H1 (cell line): ENCODE results near the gene OCIAD1. TPM values are rescaled to one million over a fixed set of nuclear protein-coding genes. Genes with fewer than 3 reads are reported as not detected.
"Not testable (repeated sequence)": the region's sequence is repeated elsewhere in the genome, so short reads cannot be mapped to it uniquely, and the experiment has no call there.

Experiments used
- CTCF ChIA-PET: fragments of 300-600 bp; sonication (Branson Sonifier 250); formaldehyde crosslinking; loops from one replicate; lab custom pipeline; 2021; ENCODE audit not compliant: partially characterized antibody; lab: Charles Lee
- POLR2A ChIA-PET: fragments of 300-600 bp; sonication (Branson Sonifier 250); formaldehyde crosslinking; loops from one replicate; lab custom pipeline; 2021; ENCODE audit warnings: inconsistent platforms; ENCODE audit not compliant: partially characterized antibody; lab: Charles Lee
- DNase-seq, 2 experiments: peaks; one replicate each; pipeline versions ENCODE4 v3.0.0 to v3.0.0-alpha.2; 2010 to 2022; ENCODE audit warnings: low spot score in 2 of 2, low read depth in 1 of 2, mixed read lengths in 1 of 2
- FAIRE-seq: peaks from 2 replicates; lab custom pipeline; 2011; peaks lifted over from hg19 to GRCh38; lab: Jason Lieb, UNC
- H2AFZ ChIP-seq: 2 replicates; pipeline ENCODE4 v1.8.1; 2012; ENCODE audit warnings: low read length, inconsistent platforms
- H2AK5ac ChIP-seq: 2 replicates; pipeline ENCODE4 v1.6.1; 2013; ENCODE audit warnings: low read depth, low read length
- H2BK120ac ChIP-seq: replicated peaks from 2 replicates; pipeline ENCODE3; 2013; ENCODE audit warnings: low read depth, low read length, inconsistent platforms
- H2BK12ac ChIP-seq: 2 replicates; pipeline ENCODE4 v1.6.1; 2013; ENCODE audit warnings: low read depth, low read length
- H2BK15ac ChIP-seq: 2 replicates; pipeline ENCODE4 v1.6.1; 2013; ENCODE audit warnings: low read length
- H2BK20ac ChIP-seq: 2 replicates; pipeline ENCODE4 v1.6.1; 2013; ENCODE audit warnings: low read length
- H2BK5ac ChIP-seq: 2 replicates; pipeline ENCODE4 v1.6.1; 2013; ENCODE audit warnings: low read depth, low read length
- H3K14ac ChIP-seq: 2 replicates; pipeline ENCODE4 v1.6.1; 2013; ENCODE audit warnings: inconsistent platforms; ENCODE audit not compliant: insufficient read length
- H3K18ac ChIP-seq: 2 replicates; pipeline ENCODE4 v1.6.1; 2013; ENCODE audit warnings: low read length; ENCODE audit errors: extremely low read depth
- H3K23ac ChIP-seq: 2 replicates; pipeline ENCODE4 v1.6.1; 2013; ENCODE audit warnings: inconsistent platforms; ENCODE audit not compliant: insufficient read length
- H3K23me2 ChIP-seq: 2 replicates; pipeline ENCODE4 v1.6.1; 2013; ENCODE audit warnings: low read depth, low read length
- H3K27ac ChIP-seq: 2 replicates; pipeline ENCODE4 v1.6.1; 2011; ENCODE audit warnings: low read depth, low read length, inconsistent platforms
- H3K27me3 ChIP-seq, 4 experiments: replicated peaks in 1 of 4; 1 replicate in 1 of 4; 2 replicates in 3 of 4; pipeline versions ENCODE4 v1.6.1 to v1.8.1; 2011 to 2013; ENCODE audit warnings: low read length in 3 of 4, mild to moderate bottlenecking in 3 of 4, inconsistent platforms in 2 of 4, mixed read lengths in 2 of 4, moderate library complexity in 1 of 4; ENCODE audit not compliant: control insufficient read depth in 3 of 4, insufficient read depth in 3 of 4; ENCODE audit errors: extremely low read depth in 1 of 4
- H3K36me3 ChIP-seq, 4 experiments: 2 replicates each; pipeline versions ENCODE4 v1.6.1 to v1.8.1; 2011 to 2013; ENCODE audit warnings: mild to moderate bottlenecking in 4 of 4, low read length in 3 of 4, moderate library complexity in 2 of 4, control low read depth in 1 of 4, inconsistent platforms in 1 of 4; ENCODE audit not compliant: insufficient read depth in 4 of 4, control insufficient read depth in 2 of 4
- H3K4ac ChIP-seq: replicated peaks from 2 replicates; pipeline ENCODE3; 2013; ENCODE audit warnings: low read length, low read depth, mixed read lengths, inconsistent platforms; ENCODE audit not compliant: insufficient read length
- H3K4me1 ChIP-seq, 4 experiments: replicated peaks in 1 of 4; 1 replicate in 1 of 4; 2 replicates in 3 of 4; pipeline versions ENCODE4 v1.6.1 to v1.8.1; 2011 to 2013; ENCODE audit warnings: low read length in 3 of 4, inconsistent platforms in 2 of 4, mixed read lengths in 1 of 4; ENCODE audit not compliant: insufficient read depth in 4 of 4, control insufficient read depth in 3 of 4
- H3K4me2 ChIP-seq, 2 experiments: 2 replicates each; pipeline versions ENCODE4 v1.6.1 to v1.8.1; 2011 to 2013; ENCODE audit warnings: low read depth in 2 of 2, low read length in 2 of 2, control low read depth in 1 of 2, inconsistent platforms in 1 of 2, mild to moderate bottlenecking in 1 of 2; ENCODE audit not compliant: insufficient read depth in 1 of 2
- H3K4me3 ChIP-seq, 4 experiments: fragments of 200-600, 300-600 bp in 1 of 4; sonication (generic), shearing (Covaris generic), sonication (Bioruptor Twin) in 1 of 4; 2 replicates each; pipeline versions ENCODE4 v1.5.1 to v1.8.1; 2011 to 2016; ENCODE audit warnings: low read length in 4 of 4, low read depth in 3 of 4, control low read depth in 2 of 4, inconsistent platforms in 2 of 4, mild to moderate bottlenecking in 2 of 4, mixed read lengths in 1 of 4, moderate library complexity in 1 of 4; ENCODE audit not compliant: insufficient read depth in 2 of 4; ENCODE audit errors: extremely low read depth in 1 of 4
- H3K56ac ChIP-seq: replicated peaks from 2 replicates; pipeline ENCODE3; 2013; ENCODE audit warnings: low read depth, mild to moderate bottlenecking, mixed read lengths, low read length, inconsistent platforms; ENCODE audit not compliant: insufficient read length
- H3K79me1 ChIP-seq: 2 replicates; pipeline ENCODE4 v1.6.1; 2013; ENCODE audit warnings: low read depth, low read length, control low read depth
- H3K79me2 ChIP-seq, 2 experiments: 2 replicates each; pipeline versions ENCODE4 v1.6.1 to v1.8.1; 2012 to 2013; ENCODE audit warnings: low read length in 2 of 2, mild to moderate bottlenecking in 2 of 2, inconsistent platforms in 1 of 2; ENCODE audit not compliant: insufficient read depth in 2 of 2, control insufficient read depth in 1 of 2
- H3K9ac ChIP-seq, 4 experiments: replicated peaks in 1 of 4; 1 replicate in 1 of 4; 2 replicates in 3 of 4; pipeline versions ENCODE4 v1.6.1 to v1.8.1; 2011 to 2013; ENCODE audit warnings: low read depth in 3 of 4, low read length in 3 of 4, control low read depth in 2 of 4, mild to moderate bottlenecking in 2 of 4, moderate library complexity in 2 of 4, inconsistent platforms in 1 of 4; ENCODE audit errors: extremely low read depth in 1 of 4
- H3K9me3 ChIP-seq, 2 experiments: 2 replicates each; pipeline versions ENCODE4 v1.6.1 to v1.8.1; 2012 to 2013; ENCODE audit warnings: mild to moderate bottlenecking in 2 of 2, moderate library complexity in 2 of 2, control low read depth in 1 of 2, inconsistent platforms in 1 of 2, low read depth in 1 of 2, low read length in 1 of 2, mixed read lengths in 1 of 2; ENCODE audit not compliant: insufficient read depth in 2 of 2
- H4K20me1 ChIP-seq, 2 experiments: replicated peaks in 1 of 2; 2 replicates each; pipeline versions ENCODE3 to v1.8.1; 2011 to 2013; ENCODE audit warnings: inconsistent platforms in 2 of 2, low read length in 2 of 2, mild to moderate bottlenecking in 1 of 2; ENCODE audit not compliant: insufficient read depth in 2 of 2, control insufficient read depth in 1 of 2
- H4K5ac ChIP-seq: 2 replicates; pipeline ENCODE4 v1.6.1; 2013; ENCODE audit warnings: low read length, low read depth, mixed read lengths, inconsistent platforms; ENCODE audit not compliant: insufficient read length
- H4K8ac ChIP-seq: 2 replicates; pipeline ENCODE4 v1.8.0; 2013; ENCODE audit warnings: mild to moderate bottlenecking, moderate library complexity, low read length, inconsistent platforms; ENCODE audit not compliant: insufficient read depth; ENCODE audit errors: extremely low read depth
- H4K91ac ChIP-seq: replicated peaks from 2 replicates; pipeline ENCODE3; 2013; ENCODE audit warnings: low read length, mixed read lengths, inconsistent platforms; ENCODE audit not compliant: insufficient read length
- CBX5 ChIP-seq: fragments of 300-800, 300-1000 bp; sonication (generic); IDR thresholded peaks from 2 replicates; pipeline ENCODE4 v1.7.1; 2016; ENCODE audit warnings: antibody characterized with exemption, low read length, low read depth
- HDAC2 ChIP-seq, 2 experiments: fragments of 300-600 bp in 1 of 2; sonication (generic) in 1 of 2; IDR thresholded peaks; 2 replicates each; pipeline ENCODE4 v1.6.1; 2011 to 2012; ENCODE audit warnings: low read depth in 2 of 2, low read length in 2 of 2, mild to moderate bottlenecking in 2 of 2, moderate library complexity in 2 of 2, borderline replicate concordance in 1 of 2, inconsistent platforms in 1 of 2
- JUN ChIP-seq: IDR thresholded peaks from 2 replicates; pipeline ENCODE4 v1.6.1; 2011; ENCODE audit warnings: low read depth, mild to moderate bottlenecking, improper control_type of control experiment, low read length
- NRF1 ChIP-seq: IDR thresholded peaks from 2 replicates; pipeline ENCODE4 v1.6.1; 2011; ENCODE audit warnings: mild to moderate bottlenecking, low read depth, low read length, improper control_type of control experiment
- POLR2A ChIP-seq, 2 experiments: IDR thresholded peaks; 1 replicate in 1 of 2; 2 replicates in 1 of 2; pipeline ENCODE4 v1.6.1; 2011; ENCODE audit warnings: low read depth in 2 of 2, low read length in 2 of 2, mild to moderate bottlenecking in 2 of 2; ENCODE audit errors: control extremely low read depth in 1 of 2
- SIX5 ChIP-seq: IDR thresholded peaks from 2 replicates; pipeline ENCODE4 v1.6.1; 2011; ENCODE audit warnings: mild to moderate bottlenecking, low read depth, low read length
- SUZ12 ChIP-seq: fragments of 200-600 bp; sonication (generic); IDR thresholded peaks from 2 replicates; pipeline ENCODE4 v1.6.1; 2012; ENCODE audit warnings: mild to moderate bottlenecking, inconsistent platforms, low read length, moderate library complexity, mixed read lengths
- WGBS, 2 experiments: shearing (Covaris generic) in 1 of 2; methylation state at CpG; one replicate each; pipeline versions ENCODE4 v1.1.6 to v1.1.7; 2013 to 2015; ENCODE audit warnings: low lambda C conversion rate in 2 of 2, mixed read lengths in 2 of 2, inconsistent platforms in 1 of 2, low coverage in 1 of 2, missing lambda C conversion rate in 1 of 2; ENCODE audit not compliant: insufficient replicate concordance in 2 of 2, insufficient coverage in 1 of 2, insufficient read length in 1 of 2; ENCODE audit errors: extremely low coverage in 1 of 2, missing lambda C conversion rate in 1 of 2; 5-methylcytosine and 5-hydroxymethylcytosine counted together
- polyA plus RNA-seq, 7 experiments: library from polyadenylated mRNA; depleted of rRNA in 3 of 7; stranded (reverse) in 5 of 7; unstranded in 2 of 7; fragments of >200 nt in 5 of 7; fragments of 200-250 nt in 2 of 7; gene quantifications; 1 replicate in 5 of 7; 2 replicates in 1 of 7; 4 replicates in 1 of 7; pipeline versions ENCODE4 v1.2.1 to v1.2.3, GENCODE V29; 2011 to 2013; ENCODE audit warnings: missing spikeins in 2 of 7, mixed read lengths in 2 of 7
- total RNA-seq: library from RNA; stranded (reverse); fragmentation: NEBNext Ultra II Directional; extraction: Animal tissue kit (Norgen Biotek cat#: 25700); gene quantifications from 2 replicates; pipeline ENCODE4 v1.2.1, GENCODE V29; 2021

OCIAD1 gene
- total and polyA plus RNA-seq, 2 of the 8 experiments (the other 6 are each of a cell fraction or from before 2014, with no cell fraction given), result 79.9 to 163 TPM

DNA sequence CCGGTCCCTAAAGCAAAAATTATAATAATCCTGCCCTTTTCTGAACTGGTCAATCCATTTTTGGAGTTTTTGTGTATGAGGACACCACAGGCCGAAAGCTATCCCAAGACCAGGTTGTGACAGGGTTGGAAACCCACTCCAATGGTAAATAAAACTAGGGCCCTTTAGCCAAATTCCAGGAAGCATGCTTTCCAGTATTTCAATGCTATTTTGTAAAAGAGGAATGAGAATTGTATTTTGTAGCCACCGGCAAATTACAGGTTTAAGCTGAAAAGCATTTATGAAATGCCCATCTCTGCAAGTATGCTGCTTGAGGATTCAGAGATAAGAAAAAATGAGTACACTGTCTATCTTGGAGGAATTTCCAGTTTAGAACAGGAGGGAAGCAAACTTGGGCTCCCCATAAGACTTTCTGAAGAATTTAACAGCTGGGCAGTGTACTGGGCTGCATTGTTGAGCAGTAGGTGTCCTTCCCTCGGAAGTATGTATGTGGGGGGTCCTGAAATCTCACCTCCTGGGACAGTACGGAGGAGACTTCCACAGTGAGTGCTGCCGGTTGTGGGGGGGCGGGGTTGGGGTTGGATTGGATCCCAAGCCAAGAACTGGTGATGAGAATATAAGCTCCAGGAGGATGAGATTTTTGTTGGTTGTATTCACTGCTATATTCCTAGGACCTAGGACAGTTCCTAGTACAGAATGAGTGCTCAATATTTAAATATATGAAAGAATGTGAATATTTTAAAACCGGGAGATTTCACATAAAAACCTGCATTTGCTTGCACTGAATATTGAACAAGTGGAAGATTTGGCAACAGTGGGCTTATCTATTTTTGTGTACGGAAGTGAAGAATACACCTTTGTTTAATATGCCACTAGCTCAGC lies 48.9 kb downstream of the OCIAD1 start (continued):
- TF ChIP-seq POLR2A (IDR thresholded peaks at IDR 0.05; ENCODE audit: control extremely low read depth in 1 of 2, low read depth in 2 of 2, low read length in 2 of 2) (no peak), JUN (no peak), CBX5 (no peak), SIX5 (no peak), SUZ12 (no peak), NRF1 (no peak), HDAC2 (IDR thresholded peaks at IDR 0.05; ENCODE audit: borderline replicate concordance in 1 of 2, low read depth in 2 of 2, low read length in 2 of 2) (no peak)

DNA sequence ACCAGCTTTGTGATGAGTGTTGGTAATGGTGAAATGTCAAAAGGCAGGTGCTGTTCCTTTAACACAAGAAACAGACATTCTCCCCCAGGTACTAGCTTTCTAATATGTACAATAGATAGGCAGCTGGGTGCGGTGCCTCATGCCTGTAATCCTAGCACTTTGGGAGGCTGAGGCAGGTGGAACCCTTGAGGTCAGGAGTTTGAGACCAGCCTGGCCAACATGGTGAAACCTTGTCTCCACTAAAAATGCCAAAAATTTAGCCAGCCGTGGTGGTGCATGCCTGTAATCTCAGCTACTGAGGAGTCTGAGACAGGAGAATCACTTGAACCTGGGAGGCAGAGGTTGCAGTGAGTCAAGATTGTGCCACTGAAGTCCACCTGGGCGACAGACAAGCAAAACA lies 50.8 kb downstream of the OCIAD1 start:
- H2BK15ac ChIP-seq, H3K27me3 ChIP-seq, H4K5ac ChIP-seq, H4K91ac ChIP-seq, H3K18ac ChIP-seq, H3K14ac ChIP-seq, H2AK5ac ChIP-seq, H3K79me1 ChIP-seq, H3K79me2 ChIP-seq, POLR2A ChIA-PET, H4K20me1 ChIP-seq, H3K36me3 ChIP-seq, H3K4ac ChIP-seq, H3K23ac ChIP-seq, H2BK5ac ChIP-seq, H2AFZ ChIP-seq, H3K9me3 ChIP-seq, H2BK20ac ChIP-seq, H3K4me2 ChIP-seq, H3K56ac ChIP-seq, H3K9ac ChIP-seq, H2BK12ac ChIP-seq, FAIRE-seq, H3K27ac ChIP-seq, H3K4me3 ChIP-seq, DNase-seq, H2BK120ac ChIP-seq, H3K4me1 ChIP-seq, H3K23me2 ChIP-seq, H4K8ac ChIP-seq: not testable (repeated sequence)
- CTCF ChIA-PET, result interaction anchor here (0.7 kb wide), 1 partner anchor 366 kb away, joined by 4 read pairs; no protein-coding TSS in a partner anchor
- WGBS, 2 experiments, result 90% methylated on average over 3 of the region's 3 CpGs; no CpG with 5 or more reads in 1 of the 2 experiments
